Caco-2 (cell line): ENCODE results near the gene VASN. TPM values are rescaled to one million over a fixed set of nuclear protein-coding genes. Genes with fewer than 3 reads are reported as not detected.

Experiments used
- BruUV-seq: library from RNA; stranded (reverse); fragments of 400-500 nt; replicated peaks from 2 replicates; lab custom pipeline; 2021; lab: Mats Ljungman, UMichigan
- CTCF ChIA-PET: fragments of 300-600 bp; sonication (Branson Sonifier 250); formaldehyde crosslinking; loops from one replicate; lab custom pipeline; 2022; ENCODE audit warnings: antibody characterized with exemption; lab: Charles Lee
- POLR2A ChIA-PET: fragments of 300-600 bp; sonication (Branson Sonifier 250); formaldehyde crosslinking; loops from one replicate; lab custom pipeline; 2022; ENCODE audit warnings: antibody characterized with exemption; lab: Charles Lee
- DNase-seq, 2 experiments: peaks; one replicate each; pipeline versions ENCODE4 v3.0.0 to v3.0.0-alpha.2; 2020 to 2022
- H3K27me3 ChIP-seq: replicated peaks from 2 replicates; pipeline ENCODE4 v1.6.0; 2011; ENCODE audit warnings: low read length; ENCODE audit not compliant: control insufficient read depth, insufficient read depth
- H3K36me3 ChIP-seq: 2 replicates; pipeline ENCODE4 v1.5.1; 2011; ENCODE audit warnings: low read length; ENCODE audit not compliant: control insufficient read depth, insufficient read depth
- H3K4me1 ChIP-seq: fragments of 250-450 bp; sonication (Bioruptor Pico); 2 replicates; pipeline ENCODE4 v1.5.1; 2020; ENCODE audit warnings: mild to moderate bottlenecking
- H3K4me3 ChIP-seq: 2 replicates; pipeline ENCODE4 v1.5.1; 2011; ENCODE audit warnings: low read depth, mild to moderate bottlenecking, control low read depth, low read length
- H3K9me3 ChIP-seq: fragments of 250-450 bp; sonication (Bioruptor Pico); 2 replicates; pipeline ENCODE4 v1.5.1; 2020; ENCODE audit warnings: mild to moderate bottlenecking, moderate library complexity
- H3K27ac Mint-ChIP-seq: one replicate; pipeline ENCODE4 v1.8.0; 2022; ENCODE audit warnings: mixed read lengths; ENCODE audit not compliant: unreplicated experiment
- H3K27me3 Mint-ChIP-seq: one replicate; pipeline ENCODE4 v1.8.0; 2022; ENCODE audit warnings: mixed read lengths; ENCODE audit not compliant: insufficient read depth, unreplicated experiment
- H3K36me3 Mint-ChIP-seq: one replicate; pipeline ENCODE4 v1.8.0; 2022; ENCODE audit warnings: mild to moderate bottlenecking, mixed read lengths; ENCODE audit not compliant: insufficient read depth, unreplicated experiment
- H3K4me1 Mint-ChIP-seq: one replicate; pipeline ENCODE4 v1.8.0; 2022; ENCODE audit warnings: low read depth, mixed read lengths; ENCODE audit not compliant: unreplicated experiment
- H3K4me3 Mint-ChIP-seq: one replicate; pipeline ENCODE4 v1.8.0; 2022; ENCODE audit warnings: mild to moderate bottlenecking, moderate library complexity, mixed read lengths; ENCODE audit not compliant: unreplicated experiment
- H3K9me3 Mint-ChIP-seq: one replicate; pipeline ENCODE4 v1.8.0; 2022; ENCODE audit warnings: mixed read lengths; ENCODE audit not compliant: unreplicated experiment
- CTCF ChIP-seq, 2 experiments: fragments of 200-600 bp in 1 of 2; IDR thresholded peaks; 1 replicate in 1 of 2; 2 replicates in 1 of 2; pipeline versions ENCODE4 v1.5.1 to v1.8.0; 2011 to 2022; ENCODE audit warnings: antibody characterized with exemption in 1 of 2, control low read depth in 1 of 2, inconsistent platforms in 1 of 2, low read depth in 1 of 2, low read length in 1 of 2, mild to moderate bottlenecking in 1 of 2, moderate library complexity in 1 of 2; ENCODE audit not compliant: insufficient read depth in 1 of 2, severe bottlenecking in 1 of 2, unreplicated experiment in 1 of 2
- intact Hi-C: fragments of 100-400 bp; cut with micrococcal nuclease; formaldehyde crosslinking; loops from one replicate; pipeline ENCODE4 v1.10.0; 2022; ENCODE audit not compliant: unreplicated experiment
- total RNA-seq: library from RNA; stranded (reverse); gene quantifications from 2 replicates; pipeline ENCODE4 v1.2.3, GENCODE V29; 2022

Gene VASN
- total RNA-seq, 1 experiment from 2014 or later, result 2.7 TPM

GRCh38 chr16:4431023-4431422, 59.4 kb downstream of the VASN start:
- no peak overlapping the region for H3K4me3 ChIP-seq
- Mint-ChIP-seq H3K9me3 (no peaks in the 10 kb centered on the region), H3K36me3 (peaks cover 72% of the 10 kb centered on the region), H3K4me3 (no peak overlapping the region), H3K27ac (no peak overlapping the region), H3K27me3 (no peaks in the 10 kb centered on the region), H3K4me1 (no peaks in the 10 kb centered on the region)
- H3K36me3 ChIP-seq, result no peaks in the 10 kb centered on the region; the same call in 1 of the 2 replicates
- POLR2A ChIA-PET, result no interaction called here
- no TSS peak for BruUV-seq
- H3K4me1 ChIP-seq, result peaks cover 5% of the 10 kb centered on the region; the same call in 1 of the 2 replicates
- H3K9me3 ChIP-seq, result no peaks in the 10 kb centered on the region
- TF ChIP-seq CTCF (IDR thresholded peaks at IDR 0.05; ENCODE audit: insufficient read depth in 1 of 2, low read depth in 1 of 2, low read length in 1 of 2, severe bottlenecking in 1 of 2, unreplicated experiment in 1 of 2), result no peak
- H3K27me3 ChIP-seq, result no peaks in the 10 kb centered on the region
- CTCF ChIA-PET, result no interaction called here
- DNase-seq, result no peak
- intact Hi-C loops, result no loop called here

Other genes with a start within 250 kb of the VASN start
- not detected in 2 replicates for gene SRL, start 129.8 kb upstream of the VASN start, total RNA-seq
- gene TFAP4, start 98.8 kb upstream of the VASN start, total RNA-seq, result 22.6 and 24.6 TPM in 2 replicates
- 12.3 and 13.1 TPM in 2 replicates for gene GLIS2, start 55.8 kb upstream of the VASN start, total RNA-seq
- gene PAM16, start 20.5 kb upstream of the VASN start, total RNA-seq, result 74.1 and 76.5 TPM in 2 replicates
- 23.1 and 33.4 TPM in 2 replicates for gene CORO7, start 44.7 kb downstream of the VASN start, total RNA-seq
- 77.1 and 79.6 TPM in 2 replicates for gene DNAJA3, start 54.0 kb downstream of the VASN start, total RNA-seq
- gene NMRAL1, start 102.8 kb downstream of the VASN start, total RNA-seq, result 68.3 and 71.1 TPM in 2 replicates
- 35.7 and 36.7 TPM in 2 replicates for gene HMOX2, start 104.5 kb downstream of the VASN start, total RNA-seq
- 45.0 and 51.7 TPM in 2 replicates for gene CDIP1, start 166.9 kb downstream of the VASN start, total RNA-seq
- gene C16orf96, start 184.5 kb downstream of the VASN start, total RNA-seq, result 0.11 and 0.19 TPM in 2 replicates
- gene UBALD1, start 243.0 kb downstream of the VASN start, total RNA-seq, result 32.4 and 36.2 TPM in 2 replicates